ENCODE measurements around the gene DLL4. TPM values are rescaled to one million over a fixed set of nuclear protein-coding genes. Genes with fewer than 3 reads are reported as not detected.

DLL4 gene
- total RNA-seq, result 0.39 and 0.54 TPM in 2 replicates
- long read RNA-seq, partial matches to known transcripts, result 1 of 1 reads
- long read RNA-seq, other reads (novel, unspliced or antisense), result 0 of 1 reads

DNA sequence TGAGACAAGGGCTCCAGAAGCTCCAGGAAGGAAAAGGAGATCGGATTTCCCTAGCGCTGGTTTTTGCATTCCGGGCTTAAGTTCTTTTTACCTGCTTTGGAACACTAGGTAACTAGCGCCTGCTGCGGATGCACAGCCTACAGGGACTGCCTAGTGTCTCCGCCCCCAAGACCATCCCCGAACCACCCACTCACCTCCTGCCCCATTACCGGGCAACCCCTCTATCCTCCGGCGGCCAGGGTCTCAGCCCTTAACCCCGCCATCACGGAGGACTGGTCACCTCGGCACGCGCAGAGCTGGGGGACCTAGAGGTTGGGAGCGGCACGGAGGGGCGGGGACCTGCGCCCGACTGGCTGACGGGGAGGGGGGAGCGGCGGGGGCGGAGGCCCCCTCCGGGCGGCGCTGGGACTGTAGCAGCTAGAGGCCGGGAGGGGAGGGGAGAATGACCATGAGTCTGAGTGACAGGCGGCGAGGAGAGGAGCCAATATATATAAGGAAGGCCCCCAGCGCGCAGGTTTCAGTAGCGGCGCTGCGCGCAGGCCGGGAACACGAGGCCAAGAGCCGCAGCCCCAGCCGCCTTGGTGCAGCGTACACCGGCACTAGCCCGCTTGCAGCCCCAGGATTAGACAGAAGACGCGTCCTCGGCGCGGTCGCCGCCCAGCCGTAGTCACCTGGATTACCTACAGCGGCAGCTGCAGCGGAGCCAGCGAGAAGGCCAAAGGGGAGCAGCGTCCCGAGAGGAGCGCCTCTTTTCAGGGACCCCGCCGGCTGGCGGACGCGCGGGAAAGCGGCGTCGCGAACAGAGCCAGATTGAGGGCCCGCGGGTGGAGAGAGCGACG, at the start of gene DLL4:
Gene DLL4 (plus strand): TSS at position 520 of the 839 bp plus-strand sequence. CDS start 329 bp downstream, outside the sequence.
- no peaks in the 10 kb centered on the region for H3K9me3 Mint-ChIP-seq (ENCODE audit: unreplicated experiment)
- H3K4me3 Mint-ChIP-seq (ENCODE audit: unreplicated experiment), result peak within 1 kb of the TSS; percentile 76
- no peak for DNase-seq (ENCODE audit: extremely low spot score, unreplicated experiment)
- no peaks in the 10 kb centered on the region for H3K36me3 Mint-ChIP-seq (ENCODE audit: unreplicated experiment)
- H3K27ac Mint-ChIP-seq (ENCODE audit: unreplicated experiment), result no peak within 1 kb of the TSS
- H3K27me3 Mint-ChIP-seq (ENCODE audit: unreplicated experiment), result peaks cover 63% of the 10 kb centered on the region
- TF ChIP-seq, protein P1, sequence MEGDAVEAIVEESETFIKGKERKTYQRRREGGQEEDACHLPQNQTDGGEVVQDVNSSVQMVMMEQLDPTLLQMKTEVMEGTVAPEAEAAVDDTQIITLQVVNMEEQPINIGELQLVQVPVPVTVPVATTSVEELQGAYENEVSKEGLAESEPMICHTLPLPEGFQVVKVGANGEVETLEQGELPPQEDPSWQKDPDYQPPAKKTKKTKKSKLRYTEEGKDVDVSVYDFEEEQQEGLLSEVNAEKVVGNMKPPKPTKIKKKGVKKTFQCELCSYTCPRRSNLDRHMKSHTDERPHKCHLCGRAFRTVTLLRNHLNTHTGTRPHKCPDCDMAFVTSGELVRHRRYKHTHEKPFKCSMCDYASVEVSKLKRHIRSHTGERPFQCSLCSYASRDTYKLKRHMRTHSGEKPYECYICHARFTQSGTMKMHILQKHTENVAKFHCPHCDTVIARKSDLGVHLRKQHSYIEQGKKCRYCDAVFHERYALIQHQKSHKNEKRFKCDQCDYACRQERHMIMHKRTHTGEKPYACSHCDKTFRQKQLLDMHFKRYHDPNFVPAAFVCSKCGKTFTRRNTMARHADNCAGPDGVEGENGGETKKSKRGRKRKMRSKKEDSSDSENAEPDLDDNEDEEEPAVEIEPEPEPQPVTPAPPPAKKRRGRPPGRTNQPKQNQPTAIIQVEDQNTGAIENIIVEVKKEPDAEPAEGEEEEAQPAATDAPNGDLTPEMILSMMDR (IDR thresholded peaks at IDR 0.05), result no peak
- peaks cover 36% of the 10 kb centered on the region for H3K4me1 Mint-ChIP-seq (ENCODE audit: unreplicated experiment)

DNA sequence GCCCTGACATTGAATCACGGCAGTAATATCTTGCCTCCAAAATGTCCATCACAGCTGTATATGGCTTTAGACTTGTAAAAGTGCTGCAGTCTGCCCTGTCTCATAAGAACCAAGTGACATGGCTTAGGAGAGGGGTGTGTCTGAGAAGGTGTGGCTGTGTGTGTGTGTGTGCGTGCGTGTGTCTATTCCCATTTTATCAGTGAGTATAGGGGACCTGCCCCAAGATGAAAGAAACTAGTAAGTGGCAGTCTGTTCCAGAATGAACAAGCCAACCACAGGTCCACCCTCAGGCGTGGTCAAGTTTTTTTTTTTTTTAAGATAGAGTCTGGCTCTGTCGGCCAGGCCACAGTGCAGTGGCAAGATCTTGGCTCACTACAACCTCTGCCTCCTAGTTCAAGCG, 49.5 kb upstream of the DLL4 start:
- Mint-ChIP-seq H3K27me3 (ENCODE audit: unreplicated experiment) (no peaks in the 10 kb centered on the region), H3K9me3 (ENCODE audit: unreplicated experiment) (no peaks in the 10 kb centered on the region), H3K27ac (ENCODE audit: unreplicated experiment) (no peak overlapping the region), H3K4me1 (ENCODE audit: unreplicated experiment) (peaks cover under 1% of the 10 kb centered on the region), H3K4me3 (ENCODE audit: unreplicated experiment) (no peak overlapping the region), H3K36me3 (ENCODE audit: unreplicated experiment) (no peaks in the 10 kb centered on the region)
- DNase-seq (ENCODE audit: extremely low spot score, unreplicated experiment), result no peak
- TF ChIP-seq, protein P1 (IDR thresholded peaks at IDR 0.05), result no peak

DNA sequence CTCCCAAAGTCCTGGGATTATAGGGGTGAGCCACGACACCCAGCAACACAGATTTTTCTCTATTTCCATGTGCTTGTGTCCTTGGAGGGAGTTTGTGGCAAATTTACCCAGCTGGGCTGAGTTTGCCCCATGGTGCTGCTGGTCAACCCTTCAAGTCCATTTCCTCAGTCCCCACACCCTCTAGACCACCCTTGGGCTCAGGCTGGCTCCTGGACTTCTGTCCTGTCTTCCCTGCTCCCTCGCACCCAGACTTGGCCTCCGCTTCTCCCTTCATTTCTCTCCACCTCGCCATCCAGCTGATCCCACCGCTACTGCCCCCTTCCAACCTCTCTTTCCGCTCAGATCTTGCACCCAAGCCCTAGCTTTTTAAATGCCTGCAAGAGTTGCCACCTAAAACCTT, 47.8 kb upstream of the DLL4 start:
- Mint-ChIP-seq H3K27ac (ENCODE audit: unreplicated experiment) (no peak overlapping the region), H3K27me3 (ENCODE audit: unreplicated experiment) (no peaks in the 10 kb centered on the region), H3K36me3 (ENCODE audit: unreplicated experiment) (no peaks in the 10 kb centered on the region), H3K4me3 (ENCODE audit: unreplicated experiment) (no peak overlapping the region), H3K4me1 (ENCODE audit: unreplicated experiment) (peaks cover 2% of the 10 kb centered on the region), H3K9me3 (ENCODE audit: unreplicated experiment) (no peaks in the 10 kb centered on the region)
- DNase-seq (ENCODE audit: extremely low spot score, unreplicated experiment), result no peak
- TF ChIP-seq, protein P1 (IDR thresholded peaks at IDR 0.05), result no peak

DNA sequence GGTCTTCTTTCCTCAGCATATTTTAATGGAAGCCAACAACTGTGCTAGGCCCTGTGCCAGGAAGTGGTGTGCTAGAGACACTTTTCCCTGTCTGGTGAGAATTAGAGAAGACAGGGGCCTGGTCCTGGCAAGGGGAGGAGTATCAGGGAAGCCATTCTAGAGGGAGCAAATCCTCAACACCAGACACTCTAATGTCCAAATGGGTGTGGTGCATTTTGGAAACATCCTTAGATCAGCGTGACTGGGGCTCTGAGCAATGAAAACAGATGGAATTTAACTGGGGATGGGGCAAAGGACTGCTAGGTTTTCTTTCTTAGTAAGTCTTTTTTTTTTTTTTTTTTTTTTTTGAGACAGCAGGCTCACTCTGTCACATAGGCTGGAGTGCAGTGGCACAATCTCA, 42.6 kb upstream of the DLL4 start:
- DNase-seq (ENCODE audit: extremely low spot score, unreplicated experiment), result no peak
- peaks cover 5% of the 10 kb centered on the region for H3K4me1 Mint-ChIP-seq (ENCODE audit: unreplicated experiment)
- H3K36me3 Mint-ChIP-seq (ENCODE audit: unreplicated experiment), result no peaks in the 10 kb centered on the region
- TF ChIP-seq, protein P1 (IDR thresholded peaks at IDR 0.05), result no peak
- H3K9me3 Mint-ChIP-seq (ENCODE audit: unreplicated experiment), result no peaks in the 10 kb centered on the region
- H3K27me3 Mint-ChIP-seq (ENCODE audit: unreplicated experiment), result no peaks in the 10 kb centered on the region
- H3K4me3 Mint-ChIP-seq (ENCODE audit: unreplicated experiment), result no peak overlapping the region
- H3K27ac Mint-ChIP-seq (ENCODE audit: unreplicated experiment), result peak overlapping the region; percentile 32

DNA sequence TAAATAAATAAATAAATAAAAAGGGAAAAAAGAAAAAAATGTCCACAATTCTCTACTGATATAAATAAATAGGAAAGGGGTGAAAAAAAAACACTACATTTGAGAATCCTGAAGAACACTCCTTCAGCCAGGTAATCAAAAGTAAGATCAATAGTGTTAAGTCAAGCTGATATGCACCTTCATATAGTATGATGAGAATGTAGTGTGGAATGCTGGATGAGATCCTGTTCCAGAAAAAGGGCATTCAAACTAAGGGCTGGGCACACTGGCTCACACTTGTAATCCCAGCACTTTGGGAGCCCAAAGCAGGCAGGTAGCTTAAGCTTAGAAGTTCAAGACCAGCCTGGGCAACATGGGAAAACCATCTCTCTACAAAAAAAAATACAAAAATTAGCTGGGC, 40.0 kb upstream of the DLL4 start:
- H3K9me3 Mint-ChIP-seq (ENCODE audit: unreplicated experiment), result no peaks in the 10 kb centered on the region
- no peaks in the 10 kb centered on the region for H3K36me3 Mint-ChIP-seq (ENCODE audit: unreplicated experiment)
- no peak overlapping the region for H3K27ac Mint-ChIP-seq (ENCODE audit: unreplicated experiment)
- peaks cover 13% of the 10 kb centered on the region for H3K4me1 Mint-ChIP-seq (ENCODE audit: unreplicated experiment)
- TF ChIP-seq, protein P1 (IDR thresholded peaks at IDR 0.05), result no peak
- DNase-seq (ENCODE audit: extremely low spot score, unreplicated experiment), result no peak
- no peak overlapping the region for H3K4me3 Mint-ChIP-seq (ENCODE audit: unreplicated experiment)
- no peaks in the 10 kb centered on the region for H3K27me3 Mint-ChIP-seq (ENCODE audit: unreplicated experiment)
